ENCODE results near the gene GTPBP6. TPM values are rescaled to one million over a fixed set of nuclear protein-coding genes. Genes with fewer than 3 reads are reported as not detected.

GTPBP6 gene
- total RNA-seq, 1 experiment from 2014 or later = 41.6 TPM

GRCh38 chrX:335758-336155 lies 17.2 kb upstream of the GTPBP6 start:
- ATAC-seq = no peak

More at GRCh38 chrX:335758-336155, 17.2 kb upstream of the GTPBP6 start:
- RAD21 ChIA-PET (ENCODE audit: low non-redundant PET in 1 of 2, low total read pairs in 2 of 2, uncharacterized antibody in 2 of 2, unreplicated experiment in 2 of 2) = no interaction called here
- no TSS peak for BruUV-seq (replicated peaks)
- Histone ChIP-seq H3K79me2 (ENCODE audit: insufficient read depth, low read length) (no peaks in the 10 kb centered on the region), H3K9me2 (ENCODE audit: insufficient read depth) (no peaks in the 10 kb centered on the region), H3K4me2 (ENCODE audit: low read length) (no peak overlapping the region), H3K36me3 (ENCODE audit: control insufficient read depth in 1 of 2, insufficient read depth in 2 of 2, low read length in 2 of 2) (no peaks in the 10 kb centered on the region), H3K9me3 (ENCODE audit: control insufficient read depth in 1 of 2, insufficient read depth in 1 of 2, low read depth in 1 of 2, low read length in 2 of 2) (no peaks in the 10 kb centered on the region), H2AFZ (ENCODE audit: low read depth, low read length, poor library complexity, severe bottlenecking) (no peak overlapping the region), H3K27me3 (ENCODE audit: insufficient read depth, low read length) (no peaks in the 10 kb centered on the region), H3K4me1 (ENCODE audit: control insufficient read depth in 1 of 2, insufficient read depth in 2 of 2, low read length in 2 of 2) (peaks cover 5 to 13% of the 10 kb centered on the region in 2 experiments; a peak in 2 of 4 replicates), H4K20me1 (ENCODE audit: insufficient read depth) (no peaks in the 10 kb centered on the region), H3K4me3 (replicated peaks in 1 of 2; ENCODE audit: low read depth in 1 of 2, low read length in 2 of 2) (no peak overlapping the region), H3K9ac (ENCODE audit: low read length) (no peak overlapping the region), H3K27ac (ENCODE audit: low read depth, low read length) (no peak overlapping the region)
- CTCF ChIA-PET = no interaction called here
- TF ChIP-seq YY1 (IDR thresholded peaks at IDR 0.05; ENCODE audit: extremely low read depth, insufficient replicate concordance, low read depth, low read length) (no peak), SP1 (IDR thresholded peaks at IDR 0.05; ENCODE audit: low read depth) (no peak), REST (IDR thresholded peaks at IDR 0.05; ENCODE audit: low read depth) (no peak), POLR2A (IDR thresholded peaks at IDR 0.05; ENCODE audit: borderline replicate concordance, extremely low read depth, insufficient read depth, insufficient read length) (no peak)
- POLR2A ChIA-PET = no interaction called here
- DNase-seq (ENCODE audit: low read depth, low spot score) = no peak
- intact Hi-C loops (cut with micrococcal nuclease) = no loop called here

Measured in HCT116 (cell line).